ENCODE data around the gene DYSF. TPM values are rescaled to one million over a fixed set of nuclear protein-coding genes. Genes with fewer than 3 reads are reported as not detected.

The DYSF gene
- total RNA-seq, 1 experiment from 2014 or later: 0.89 TPM

DNA sequence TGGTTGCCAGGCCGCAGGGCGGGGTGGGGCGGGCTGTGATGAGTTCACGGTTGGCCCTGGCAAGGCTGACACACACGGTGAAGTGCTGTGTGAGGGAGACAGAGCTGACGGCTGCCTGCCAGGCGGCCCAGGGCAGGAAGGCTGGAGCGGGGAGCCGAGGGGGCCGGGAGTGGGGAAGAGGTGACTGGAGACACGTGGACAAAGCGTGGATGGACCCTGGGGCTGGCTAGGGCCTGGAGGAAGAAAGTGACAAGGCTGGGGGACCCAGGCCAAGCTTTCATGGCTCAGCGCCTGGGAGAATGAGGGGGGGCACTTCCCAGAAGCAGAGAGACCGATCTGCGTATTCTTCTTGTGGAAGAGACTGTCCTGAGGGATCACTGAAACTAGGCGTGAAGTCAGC lies 123.2 kb downstream of the DYSF start (continued):
- no peak for TF ChIP-seq JUND (IDR thresholded peaks at IDR 0.05)
- TF ChIP-seq EZH2 (IDR thresholded peaks at IDR 0.05): no peak
- no peak for TF ChIP-seq FOSL1 (IDR thresholded peaks at IDR 0.05; ENCODE audit: low read depth)
- TF ChIP-seq, protein P1, sequence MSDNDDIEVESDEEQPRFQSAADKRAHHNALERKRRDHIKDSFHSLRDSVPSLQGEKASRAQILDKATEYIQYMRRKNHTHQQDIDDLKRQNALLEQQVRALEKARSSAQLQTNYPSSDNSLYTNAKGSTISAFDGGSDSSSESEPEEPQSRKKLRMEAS (IDR thresholded peaks at IDR 0.05): no peak
- TF ChIP-seq YY1 (IDR thresholded peaks at IDR 0.05; ENCODE audit: extremely low read depth, insufficient replicate concordance, low read depth, low read length): no peak
- no peak for TF ChIP-seq CBX3 (IDR thresholded peaks at IDR 0.05; ENCODE audit: low read depth)
- TF ChIP-seq POLR2A (IDR thresholded peaks at IDR 0.05; ENCODE audit: borderline replicate concordance, extremely low read depth, insufficient read depth, insufficient read length): no peak

DNA sequence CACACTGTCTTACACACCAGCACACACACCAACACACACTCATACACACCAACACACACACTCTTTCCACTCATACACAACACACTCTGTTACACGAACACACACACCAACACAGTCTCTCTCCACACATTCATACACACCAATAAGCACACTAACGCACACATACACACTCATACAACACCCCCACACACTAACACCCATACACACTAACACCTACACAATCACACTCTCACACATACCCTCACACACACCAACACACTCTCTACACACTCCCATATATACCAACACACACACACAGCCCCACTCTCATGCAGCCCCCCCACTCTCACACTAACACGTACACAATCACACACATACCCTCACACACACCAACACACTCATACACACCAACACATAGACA lies 123.8 kb downstream of the DYSF start:
- no peak for TF ChIP-seq ZFX (IDR thresholded peaks at IDR 0.05)
- no peak for TF ChIP-seq TCF7L2 (IDR thresholded peaks at IDR 0.05; ENCODE audit: borderline replicate concordance, extremely low read depth, insufficient read depth, insufficient read length)
- no peak for TF ChIP-seq FOSL1 (IDR thresholded peaks at IDR 0.05; ENCODE audit: low read depth)
- no peak for TF ChIP-seq JUND (IDR thresholded peaks at IDR 0.05)
- TF ChIP-seq, protein P1 (IDR thresholded peaks at IDR 0.05): no peak
- ChIA-PET RAD21 (ENCODE audit: low non-redundant PET in 1 of 2, low total read pairs in 2 of 2, uncharacterized antibody in 2 of 2, unreplicated experiment in 2 of 2) (no interaction called here), CTCF (no interaction called here)

More for the DNA sequence above, 123.8 kb downstream of the DYSF start:
- POLR2A ChIA-PET: no interaction called here
- no peaks in the 10 kb centered on the region for H4K20me1 ChIP-seq (ENCODE audit: insufficient read depth)
- no TSS peak for BruUV-seq (replicated peaks)
- no peaks in the 10 kb centered on the region for H3K36me3 ChIP-seq (ENCODE audit: control insufficient read depth in 1 of 2, insufficient read depth in 2 of 2, low read length in 2 of 2)
- no peak for DNase-seq (ENCODE audit: low read depth, low spot score)
- H3K4me1 ChIP-seq (ENCODE audit: control insufficient read depth in 1 of 2, insufficient read depth in 2 of 2, low read length in 2 of 2): no peaks in the 10 kb centered on the region
- no peaks in the 10 kb centered on the region for H3K9me2 ChIP-seq (ENCODE audit: insufficient read depth)
- H3K27me3 ChIP-seq (ENCODE audit: insufficient read depth, low read length): no peaks in the 10 kb centered on the region
- intact Hi-C loops (cut with micrococcal nuclease): no loop called here
- no peak overlapping the region for H3K9ac ChIP-seq (ENCODE audit: low read length)
- no peak overlapping the region for H2AFZ ChIP-seq (ENCODE audit: low read depth, low read length, poor library complexity, severe bottlenecking)
- H3K9me3 ChIP-seq (ENCODE audit: control insufficient read depth in 1 of 2, insufficient read depth in 1 of 2, low read depth in 1 of 2, low read length in 2 of 2): no peaks in the 10 kb centered on the region
- ATAC-seq: no peak
- H3K79me2 ChIP-seq (ENCODE audit: insufficient read depth, low read length): no peaks in the 10 kb centered on the region
- no peak overlapping the region for H3K27ac ChIP-seq (ENCODE audit: low read depth, low read length)
- H3K4me3 ChIP-seq (replicated peaks in 1 of 2; ENCODE audit: low read depth in 1 of 2, low read length in 2 of 2): no peak overlapping the region
- H3K4me2 ChIP-seq (ENCODE audit: low read length): no peak overlapping the region
